Stimulated activated CD8-positive, alpha-beta memory T cell treated with anti-CD3 and anti-CD28 coated beads, Interleukin-15, amount 100 ng/mL, for 48 hours (primary cell): ENCODE results near the gene NRIP2.

Source experiments
- DNase-seq, 2 donors: peaks; one replicate each; pipeline ENCODE4 v3.0.0-alpha.2; 2020; ENCODE audit warnings: low read depth in 2 of 2

The NRIP2 gene

DNA sequence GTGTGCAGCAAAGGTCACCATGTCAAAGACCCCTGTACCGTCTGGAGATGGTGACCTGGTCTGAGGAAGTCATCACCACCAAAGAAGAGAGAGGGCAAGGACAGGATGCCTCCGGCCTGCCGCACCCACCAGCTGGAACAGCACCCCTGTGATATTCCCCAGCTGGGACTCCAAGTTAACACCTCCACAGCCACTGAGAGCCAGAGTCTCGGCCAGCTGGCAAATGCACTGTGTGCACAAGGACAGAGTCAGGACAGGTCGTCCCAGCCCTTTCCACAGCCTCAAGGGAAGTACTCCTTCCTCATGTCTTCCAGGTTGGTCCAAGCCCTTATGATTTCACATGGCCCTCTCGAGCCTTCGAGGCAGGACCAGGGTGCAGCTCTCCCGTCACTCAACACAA, 59.4 kb downstream of the NRIP2 start:
- DNase-seq, result no peak
